Esophagus muscularis mucosa (tissue), 4 donors: ENCODE measurements around the gene SFSWAP.

Source experiments
- EP300 ChIP-seq: sonication (generic); formaldehyde crosslinking; IDR thresholded peaks from one replicate; pipeline ENCODE4 v1.6.1; 2017; ENCODE audit warnings: antibody characterized with exemption
- POLR2A ChIP-seq: fragments of 450-650 bp; IDR thresholded peaks from one replicate; pipeline ENCODE4 v1.6.1; 2017; ENCODE audit warnings: antibody characterized with exemption, moderate library complexity, mild to moderate bottlenecking, low read depth
- POLR2AphosphoS5 ChIP-seq, 2 donors: sonication (generic); formaldehyde crosslinking; IDR thresholded peaks; one replicate each; pipeline ENCODE4 v1.6.1; 2017; ENCODE audit warnings: antibody characterized with exemption in 2 of 2
- TF ChIP-seq, protein P1 (sequence below), 3 experiments: fragments of 200-600 bp in 2 of 3; fragments of 450-650 bp in 1 of 3; sonication (generic) in 2 of 3; IDR thresholded peaks; one replicate each; pipeline ENCODE4 v1.5.1; 2017 to 2019; ENCODE audit warnings: antibody characterized with exemption in 3 of 3, mild to moderate bottlenecking in 2 of 3, moderate library complexity in 1 of 3

DNA sequence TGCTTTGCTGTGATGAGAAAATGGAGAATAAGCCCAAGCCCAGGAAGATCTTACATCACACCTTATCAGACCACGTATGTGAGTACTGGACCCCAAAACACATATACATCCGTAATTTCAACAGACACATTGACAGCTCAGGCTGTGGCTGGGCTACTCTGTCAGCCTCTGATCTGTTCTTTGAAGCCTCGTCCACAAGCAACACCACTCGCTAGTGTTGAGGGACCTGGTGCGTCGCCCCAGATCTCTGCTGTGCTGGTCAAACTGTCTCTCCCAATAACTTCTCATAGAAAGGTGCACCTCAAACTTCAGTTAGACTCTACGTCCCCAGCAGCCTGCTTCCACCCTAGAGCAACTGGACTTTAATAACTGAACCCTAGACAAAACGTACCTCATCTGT lies 10.6 kb upstream of the SFSWAP start:
- TF ChIP-seq, protein P1, sequence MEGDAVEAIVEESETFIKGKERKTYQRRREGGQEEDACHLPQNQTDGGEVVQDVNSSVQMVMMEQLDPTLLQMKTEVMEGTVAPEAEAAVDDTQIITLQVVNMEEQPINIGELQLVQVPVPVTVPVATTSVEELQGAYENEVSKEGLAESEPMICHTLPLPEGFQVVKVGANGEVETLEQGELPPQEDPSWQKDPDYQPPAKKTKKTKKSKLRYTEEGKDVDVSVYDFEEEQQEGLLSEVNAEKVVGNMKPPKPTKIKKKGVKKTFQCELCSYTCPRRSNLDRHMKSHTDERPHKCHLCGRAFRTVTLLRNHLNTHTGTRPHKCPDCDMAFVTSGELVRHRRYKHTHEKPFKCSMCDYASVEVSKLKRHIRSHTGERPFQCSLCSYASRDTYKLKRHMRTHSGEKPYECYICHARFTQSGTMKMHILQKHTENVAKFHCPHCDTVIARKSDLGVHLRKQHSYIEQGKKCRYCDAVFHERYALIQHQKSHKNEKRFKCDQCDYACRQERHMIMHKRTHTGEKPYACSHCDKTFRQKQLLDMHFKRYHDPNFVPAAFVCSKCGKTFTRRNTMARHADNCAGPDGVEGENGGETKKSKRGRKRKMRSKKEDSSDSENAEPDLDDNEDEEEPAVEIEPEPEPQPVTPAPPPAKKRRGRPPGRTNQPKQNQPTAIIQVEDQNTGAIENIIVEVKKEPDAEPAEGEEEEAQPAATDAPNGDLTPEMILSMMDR (IDR thresholded peaks at IDR 0.05): no peak
- TF ChIP-seq EP300 (no peak), POLR2A (no peak), POLR2AphosphoS5 (IDR thresholded peaks at IDR 0.05) (no peak)
